Ovary (tissue), 9 donors: ENCODE results near the gene AFF3. TPM values are rescaled to one million over a fixed set of nuclear protein-coding genes. Genes with fewer than 3 reads are reported as not detected.

Experiments
- DNase-seq, 5 donors: peaks; one replicate each; pipeline ENCODE4 v3.0.0-alpha.2; 2019 to 2020
- H3K27ac ChIP-seq, 2 donors: fragments of 200-600 bp; one replicate each; pipeline versions ENCODE4 v1.5.1 to v1.8.0; 2019 to 2022
- H3K27me3 ChIP-seq: fragments of 200-600 bp; one replicate; pipeline ENCODE4 v1.8.0; 2022
- H3K36me3 ChIP-seq: fragments of 200-600 bp; sonication (generic); one replicate; pipeline ENCODE4 v1.5.1; 2019
- H3K4me1 ChIP-seq: one replicate; pipeline ENCODE4 v1.8.1; 2013; ENCODE audit warnings: mild to moderate bottlenecking, moderate library complexity; ENCODE audit not compliant: insufficient read depth
- H3K4me3 ChIP-seq: fragments of 200-600 bp; sonication (generic); one replicate; pipeline ENCODE4 v1.5.1; 2017
- H3K9me3 ChIP-seq, 2 donors: fragments of 200-600 bp in 1 of 2; sonication (generic) in 1 of 2; one replicate each; pipeline versions ENCODE4 v1.5.1 to v1.8.1; 2013 to 2019; ENCODE audit warnings: mild to moderate bottlenecking in 1 of 2, moderate library complexity in 1 of 2
- CTCF ChIP-seq, 3 donors: fragments of 450-650 bp in 2 of 3; fragments of 200-600 bp in 1 of 3; IDR thresholded peaks; one replicate each; pipeline versions ENCODE4 v1.5.1 to v1.8.0; 2016 to 2022; ENCODE audit warnings: antibody characterized with exemption in 3 of 3, mild to moderate bottlenecking in 1 of 3
- EP300 ChIP-seq: sonication (generic); formaldehyde crosslinking; IDR thresholded peaks from one replicate; pipeline ENCODE4 v1.6.1; 2017; ENCODE audit warnings: antibody characterized with exemption
- POLR2A ChIP-seq: fragments of 450-650 bp; IDR thresholded peaks from one replicate; pipeline ENCODE4 v1.6.1; 2017; ENCODE audit warnings: antibody characterized with exemption, mild to moderate bottlenecking, moderate library complexity
- WGBS, 3 donors: extraction: QIAGEN DNeasy Blood & Tissue Kit in 1 of 3; methylation state at CpG; one replicate each; pipeline versions ENCODE4 v1.1.5 to v1.1.7; 2013 to 2017; 5-methylcytosine and 5-hydroxymethylcytosine counted together
- intact Hi-C, 4 donors: fragments of 100-400 bp; cut with DNase I; formaldehyde crosslinking; loops; one replicate each; pipeline versions ENCODE4 v1.11.0 to v1.15.1; 2022 to 2023
- polyA plus RNA-seq, 2 donors: library from polyadenylated mRNA; stranded (reverse); fragments of 200-250 nt in 1 of 2; fragments of 350-450 nt in 1 of 2; fragmentation: Illumina TruSeq in 1 of 2; extraction: RNeasy Lipid Tissue Mini Kit (QIAGEN cat#74804) in 1 of 2; gene quantifications; one replicate each; pipeline ENCODE4 v1.2.3, GENCODE V29; 2013 to 2014
- total RNA-seq, 7 donors: library from RNA; depleted of rRNA in 2 of 7; stranded (reverse); fragments of >200 nt in 2 of 7; fragmentation: NEBNext Ultra II Directional in 3 of 7; extraction: Animal tissue kit (Norgen Biotek cat#: 25700) in 3 of 7; gene quantifications; one replicate each; pipeline versions ENCODE4 v1.1.0 to v1.2.4, GENCODE V29; 2016 to 2023
- donor health status: DM: no; HTN: no; CAD: no; lungs with moderate emphysema.
- donor health status: DM: no; HTN: no; CAD: no.
- donor health status: Bipolar disorder and iron deficiency.
- donor health status: DM: yes; HTN: yes; CAD: no.
- donor health status: DM: no; HTN: no; CAD: no.
- donor health status: DM: yes; HTN: yes; CAD: no.

AFF3 gene
- total and polyA plus RNA-seq, 9 donors = 5.9 to 40.8 (median 25.7) TPM

- Histone ChIP-seq H3K4me3 (no peak overlapping the region), H3K4me1 (peaks cover 1% of the 10 kb centered on the region), H3K9me3 (no peaks in the 10 kb centered on the region), H3K27ac (no peak overlapping the region), H3K36me3 (no peaks in the 10 kb centered on the region), H3K27me3 (no peaks in the 10 kb centered on the region)
- WGBS, 3 donors = 93 to 95% (median 95%) methylated on average over 4 of the region's 4 CpGs
- intact Hi-C loops = no loop called here
- TF ChIP-seq EP300 (no peak), POLR2A (no peak), CTCF (IDR thresholded peaks at IDR 0.05) (no peak)
- no peak for DNase-seq
Measured at GRCh38 chr2:99863236-99863902, 279.0 kb downstream of the AFF3 start.

GRCh38 chr2:99862566-99862965, 279.8 kb downstream of the AFF3 start:
- Histone ChIP-seq H3K36me3 (no peaks in the 10 kb centered on the region), H3K4me3 (no peak overlapping the region), H3K27me3 (no peaks in the 10 kb centered on the region), H3K4me1 (peaks cover 1% of the 10 kb centered on the region), H3K27ac (no peak overlapping the region), H3K9me3 (no peaks in the 10 kb centered on the region)
- DNase-seq = no peak
- TF ChIP-seq EP300 = no peak
- TF ChIP-seq POLR2A = no peak
- TF ChIP-seq CTCF (IDR thresholded peaks at IDR 0.05) = no peak
- 25 to 27% (median 26%) methylated on average over 3 of the region's 3 CpGs for WGBS, 3 donors
- intact Hi-C loops = no loop called here

- 18 to 43% (median 27%) methylated on average over 2 of the region's 2 CpGs for WGBS, 3 donors
- intact Hi-C loops = no loop called here
Measured at GRCh38 chr2:99861376-99861760, 281.0 kb downstream of the AFF3 start.

GRCh38 chr2:99860720-99861375, 281.5 kb downstream of the AFF3 start:
- intact Hi-C loops = no loop called here
- Histone ChIP-seq H3K36me3 (no peaks in the 10 kb centered on the region), H3K9me3 (no peaks in the 10 kb centered on the region), H3K27ac (no peak overlapping the region), H3K4me1 (peaks cover 1% of the 10 kb centered on the region), H3K27me3 (no peaks in the 10 kb centered on the region), H3K4me3 (no peak overlapping the region)
- no peak for DNase-seq
- TF ChIP-seq CTCF (IDR thresholded peaks at IDR 0.05) = no peak
- TF ChIP-seq EP300 = no peak
- no peak for TF ChIP-seq POLR2A
- 91 to 93% (median 92%) methylated on average over 4 of the region's 4 CpGs for WGBS, 3 donors

More at GRCh38 chr2:99861376-99861760, 281.0 kb downstream of the AFF3 start:
- Histone ChIP-seq H3K9me3 (no peaks in the 10 kb centered on the region), H3K4me3 (no peak overlapping the region), H3K36me3 (no peaks in the 10 kb centered on the region), H3K27ac (no peak overlapping the region), H3K4me1 (peaks cover 1% of the 10 kb centered on the region), H3K27me3 (no peaks in the 10 kb centered on the region)
- TF ChIP-seq CTCF (IDR thresholded peaks at IDR 0.05) (no peak), POLR2A (no peak), EP300 (no peak)
- DNase-seq = no peak
